ENCODE measurements around the gene FERD3L. TPM values are rescaled to one million over a fixed set of nuclear protein-coding genes. Genes with fewer than 3 reads are reported as not detected.

The FERD3L gene
- total and polyA plus RNA-seq, 2 donors (not counting 3 experiments of a cell fraction or from before 2014, with no cell fraction given): not detected

DNA sequence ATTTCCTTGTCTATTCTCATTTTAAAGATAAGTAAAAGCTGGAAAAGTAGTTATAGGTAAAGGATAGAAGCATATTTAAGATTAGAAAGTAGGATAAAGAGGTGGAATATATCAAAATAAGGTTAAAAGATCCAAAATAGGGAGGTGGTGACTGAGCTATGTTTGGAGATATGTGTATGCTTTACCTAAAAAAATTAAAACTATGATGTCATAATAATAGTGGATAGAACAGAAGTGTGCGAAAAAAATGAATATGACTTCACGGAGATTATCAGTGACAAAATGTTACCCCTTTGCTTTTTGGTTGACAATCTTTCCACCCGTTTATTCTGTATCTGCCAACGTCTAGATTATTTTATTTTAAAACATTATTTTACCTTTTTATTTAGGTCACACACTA, 33.4 kb upstream of the FERD3L start:
- no peaks in the 10 kb centered on the region for H3K79me2 ChIP-seq (ENCODE audit: control insufficient read depth, insufficient read depth, low read length)
- H3K27me3 ChIP-seq (ENCODE audit: control insufficient read depth in 2 of 2, insufficient read depth in 2 of 2, low read length in 2 of 2): no peaks in the 10 kb centered on the region
- CTCF ChIA-PET: no interaction called here
- H3K4me3 ChIP-seq (replicated peaks in 1 of 3; ENCODE audit: insufficient read depth in 1 of 3, low read depth in 1 of 3, low read length in 3 of 3): no peak overlapping the region
- H3K4me2 ChIP-seq (ENCODE audit: insufficient read depth, low read length): no peak overlapping the region
- H3K9me1 ChIP-seq (replicated peaks; ENCODE audit: control insufficient read depth, extremely low read depth, insufficient read depth, low read length): no peaks in the 10 kb centered on the region
- no peak for FAIRE-seq
- no peak for TF ChIP-seq GATA2 (IDR thresholded peaks at IDR 0.05; ENCODE audit: insufficient read depth, insufficient read length, low read depth, low read length)
- no peak for TF ChIP-seq FOS (IDR thresholded peaks at IDR 0.05; ENCODE audit: borderline replicate concordance, insufficient read depth, low read length)
- TF ChIP-seq EZH2 (IDR thresholded peaks at IDR 0.05; ENCODE audit: borderline replicate concordance, low read depth, low read length, severe bottlenecking): no peak
- TF ChIP-seq MYC (IDR thresholded peaks at IDR 0.05; ENCODE audit: low read depth, low read length): no peak
- no peak for TF ChIP-seq CTCF (IDR thresholded peaks at IDR 0.05; ENCODE audit: extremely low read depth in 1 of 2, insufficient read depth in 1 of 2, low read depth in 1 of 2, low read length in 2 of 2)
- no peak for TF ChIP-seq JUN (IDR thresholded peaks at IDR 0.05; ENCODE audit: borderline replicate concordance, insufficient read depth, insufficient read length, low read depth)
- TF ChIP-seq, protein P1, sequence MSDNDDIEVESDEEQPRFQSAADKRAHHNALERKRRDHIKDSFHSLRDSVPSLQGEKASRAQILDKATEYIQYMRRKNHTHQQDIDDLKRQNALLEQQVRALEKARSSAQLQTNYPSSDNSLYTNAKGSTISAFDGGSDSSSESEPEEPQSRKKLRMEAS (IDR thresholded peaks at IDR 0.05; ENCODE audit: insufficient read depth, insufficient read length): no peak
- no peak for TF ChIP-seq POLR2A (IDR thresholded peaks at IDR 0.05; ENCODE audit: low read depth, low read length)
- TF ChIP-seq POLR2AphosphoS5 (IDR thresholded peaks at IDR 0.05; ENCODE audit: insufficient read depth, low read depth, low read length): no peak
- H3K27ac ChIP-seq (ENCODE audit: insufficient read depth, low read depth, low read length): no peak overlapping the region
- H2AFZ ChIP-seq (ENCODE audit: low read depth, low read length): no peak overlapping the region
- DNase-seq (ENCODE audit: low read depth, low spot score): no peak
- no peaks in the 10 kb centered on the region for H3K36me3 ChIP-seq (ENCODE audit: control insufficient read depth in 2 of 2, extremely low read depth in 1 of 2, insufficient read depth in 2 of 2, low read length in 2 of 2)
- H4K20me1 ChIP-seq (replicated peaks; ENCODE audit: control insufficient read depth, extremely low read depth, insufficient read depth, low read length): no peaks in the 10 kb centered on the region
- no peak overlapping the region for H3K9ac ChIP-seq (replicated peaks; ENCODE audit: extremely low read depth, insufficient read depth, low read length)
- dilution Hi-C loops (cut with MboI; ENCODE audit: extremely low pct_ligation_motif_present, low sequenced_read_pairs) (no loop called here), intact Hi-C loops (cut with micrococcal nuclease) (no loop called here)
- no peaks in the 10 kb centered on the region for H3K9me3 ChIP-seq (replicated peaks; ENCODE audit: control insufficient read depth, insufficient read depth, low read length)
- POLR2A ChIA-PET: no interaction called here
- H3K4me1 ChIP-seq (ENCODE audit: control insufficient read depth, extremely low read depth, insufficient read depth, low read length): no peaks in the 10 kb centered on the region
- BruUV-seq (replicated peaks): no TSS peak

Data from endothelial cell of umbilical vein (primary cell).